Measurements from ENCODE around the gene ANKRD33B. TPM values are rescaled to one million over a fixed set of nuclear protein-coding genes. Genes with fewer than 3 reads are reported as not detected.
A peak's percentile ranks its signal among the peaks of the same experiment; 100 is the strongest.

Gene ANKRD33B
- total RNA-seq, 1 experiment from 2014 or later = 3.1 TPM

DNA sequence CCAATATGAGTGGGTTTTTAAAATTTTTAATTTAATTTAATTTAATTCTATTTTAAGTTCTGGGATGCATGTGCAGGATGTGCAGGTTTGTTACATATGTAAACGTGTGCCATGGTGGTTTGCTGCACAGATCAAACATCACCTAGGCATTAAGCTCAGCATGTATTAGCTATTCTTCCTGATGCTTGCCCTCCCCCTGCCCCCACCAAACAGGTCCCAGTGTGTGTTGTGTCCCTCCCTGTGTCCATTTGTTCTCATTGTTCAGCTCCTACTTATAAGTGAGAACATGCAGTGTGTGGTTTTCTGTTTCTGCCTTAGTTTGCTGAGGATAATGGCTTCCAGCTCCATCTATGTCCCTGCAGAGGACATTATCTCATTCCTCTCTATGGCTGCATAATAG is 35.0 kb upstream of the ANKRD33B start:
- CTCF ChIA-PET = interaction anchor here (0.7 to 3.0 kb wide), 13 partner anchors 8 to 100 kb away, joined by 3 to 19 read pairs (median 4); no protein-coding TSS in a partner anchor
- Mint-ChIP-seq H3K27me3 (ENCODE audit: insufficient read depth, unreplicated experiment) (no peaks in the 10 kb centered on the region), H3K4me3 (ENCODE audit: unreplicated experiment) (no peak overlapping the region), H3K4me1 (ENCODE audit: insufficient read depth, unreplicated experiment) (peaks cover 24% of the 10 kb centered on the region), H3K36me3 (ENCODE audit: insufficient read depth, unreplicated experiment) (no peaks in the 10 kb centered on the region), H3K9me3 (ENCODE audit: unreplicated experiment) (no peaks in the 10 kb centered on the region), H3K27ac (ENCODE audit: low read depth, unreplicated experiment) (peak overlapping the region; percentile 71)
- TF ChIP-seq, protein P1, sequence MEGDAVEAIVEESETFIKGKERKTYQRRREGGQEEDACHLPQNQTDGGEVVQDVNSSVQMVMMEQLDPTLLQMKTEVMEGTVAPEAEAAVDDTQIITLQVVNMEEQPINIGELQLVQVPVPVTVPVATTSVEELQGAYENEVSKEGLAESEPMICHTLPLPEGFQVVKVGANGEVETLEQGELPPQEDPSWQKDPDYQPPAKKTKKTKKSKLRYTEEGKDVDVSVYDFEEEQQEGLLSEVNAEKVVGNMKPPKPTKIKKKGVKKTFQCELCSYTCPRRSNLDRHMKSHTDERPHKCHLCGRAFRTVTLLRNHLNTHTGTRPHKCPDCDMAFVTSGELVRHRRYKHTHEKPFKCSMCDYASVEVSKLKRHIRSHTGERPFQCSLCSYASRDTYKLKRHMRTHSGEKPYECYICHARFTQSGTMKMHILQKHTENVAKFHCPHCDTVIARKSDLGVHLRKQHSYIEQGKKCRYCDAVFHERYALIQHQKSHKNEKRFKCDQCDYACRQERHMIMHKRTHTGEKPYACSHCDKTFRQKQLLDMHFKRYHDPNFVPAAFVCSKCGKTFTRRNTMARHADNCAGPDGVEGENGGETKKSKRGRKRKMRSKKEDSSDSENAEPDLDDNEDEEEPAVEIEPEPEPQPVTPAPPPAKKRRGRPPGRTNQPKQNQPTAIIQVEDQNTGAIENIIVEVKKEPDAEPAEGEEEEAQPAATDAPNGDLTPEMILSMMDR (IDR thresholded peaks at IDR 0.05; ENCODE audit: unreplicated experiment) = no peak
- intact Hi-C loops (cut with micrococcal nuclease) = loop anchor here (1.0 kb wide), 1 partner anchor 74 kb away; no protein-coding TSS in a partner anchor
- POLR2A ChIA-PET = interaction anchor here (0.6 to 1.7 kb wide), 12 partner anchors 11 to 75 kb away, joined by 3 to 5 read pairs (median 4); no protein-coding TSS in a partner anchor
- no TSS peak for BruUV-seq (replicated peaks)
- no peak for DNase-seq (ENCODE audit: unreplicated experiment)

DNA sequence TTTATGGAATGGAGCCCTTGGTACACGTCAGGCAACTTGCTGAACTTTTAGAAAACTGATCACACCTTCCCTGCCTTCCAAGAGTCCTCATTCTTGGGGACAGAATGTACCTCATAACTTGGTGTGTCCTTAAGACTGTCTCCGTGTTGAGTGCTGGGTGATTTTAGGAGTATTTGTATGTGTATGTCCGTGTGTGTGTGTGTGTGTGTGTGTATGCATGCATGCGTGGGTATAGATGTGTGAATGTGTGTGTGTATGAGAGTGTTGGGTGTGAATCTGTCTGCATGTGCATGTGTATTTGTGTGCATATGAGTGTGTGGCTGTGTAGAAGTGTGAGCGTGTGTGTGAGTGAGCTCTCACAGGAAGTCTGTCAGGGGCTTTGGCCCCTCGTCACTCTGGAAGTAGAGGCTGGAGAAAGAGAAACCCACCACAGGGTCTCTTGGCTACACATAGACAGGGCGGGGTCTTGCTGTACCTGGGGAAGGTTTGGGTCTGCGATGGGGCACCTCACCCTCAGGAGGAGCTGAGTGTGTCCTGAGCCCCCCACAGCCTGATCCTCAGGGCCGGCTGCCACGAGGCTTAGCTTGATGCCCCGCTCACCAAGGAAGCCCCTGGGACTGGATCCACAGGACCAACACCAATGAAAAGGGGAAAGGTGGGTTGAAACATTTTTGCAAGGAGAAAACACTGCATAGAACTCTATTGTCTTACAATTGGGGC is 33.1 kb upstream of the ANKRD33B start:
- POLR2A ChIA-PET = interaction anchor here (1.5 kb wide), 1 partner anchor 52 kb away, joined by 3 read pairs; no protein-coding TSS in a partner anchor
- no peak overlapping the region for H3K4me3 Mint-ChIP-seq (ENCODE audit: unreplicated experiment)
- TF ChIP-seq, protein P1 (IDR thresholded peaks at IDR 0.05; ENCODE audit: unreplicated experiment) = no peak
- BruUV-seq (replicated peaks) = no TSS peak
- no peaks in the 10 kb centered on the region for H3K9me3 Mint-ChIP-seq (ENCODE audit: unreplicated experiment)
- H3K4me1 Mint-ChIP-seq (ENCODE audit: insufficient read depth, unreplicated experiment) = peaks cover 14% of the 10 kb centered on the region
- no peak overlapping the region for H3K27ac Mint-ChIP-seq (ENCODE audit: low read depth, unreplicated experiment)
- no peaks in the 10 kb centered on the region for H3K36me3 Mint-ChIP-seq (ENCODE audit: insufficient read depth, unreplicated experiment)
- intact Hi-C loops (cut with micrococcal nuclease) = no loop called here
- DNase-seq (ENCODE audit: unreplicated experiment) = no peak
- CTCF ChIA-PET = interaction anchor here (1.3 to 3.0 kb wide), 3 partner anchors 20 to 97 kb away, joined by 4 to 19 read pairs (median 7); no protein-coding TSS in a partner anchor
- H3K27me3 Mint-ChIP-seq (ENCODE audit: insufficient read depth, unreplicated experiment) = no peaks in the 10 kb centered on the region

DNA sequence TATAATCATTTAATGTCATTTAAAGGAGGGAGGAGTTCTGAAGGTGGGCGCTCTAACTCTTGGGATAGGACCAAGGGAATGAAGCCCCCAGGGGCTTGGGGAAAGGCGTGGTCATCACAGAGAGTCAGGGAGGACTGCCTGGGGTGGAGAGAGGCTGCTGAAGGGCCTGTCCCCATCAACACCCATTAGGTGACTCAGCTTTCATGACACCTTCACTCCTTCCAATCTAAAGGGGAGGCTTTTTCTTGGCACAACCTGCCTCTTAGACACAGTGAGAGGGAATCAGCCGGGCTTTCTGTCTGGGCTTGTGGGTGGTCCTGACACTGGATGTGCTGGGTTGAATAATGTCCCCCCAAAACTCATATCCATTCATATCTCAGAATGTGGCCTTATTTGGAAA is 31.4 kb upstream of the ANKRD33B start:
- no peak for DNase-seq (ENCODE audit: unreplicated experiment)
- BruUV-seq (replicated peaks) = no TSS peak
- Mint-ChIP-seq H3K4me3 (ENCODE audit: unreplicated experiment) (no peak overlapping the region), H3K36me3 (ENCODE audit: insufficient read depth, unreplicated experiment) (no peaks in the 10 kb centered on the region), H3K27ac (ENCODE audit: low read depth, unreplicated experiment) (no peak overlapping the region), H3K9me3 (ENCODE audit: unreplicated experiment) (no peaks in the 10 kb centered on the region), H3K27me3 (ENCODE audit: insufficient read depth, unreplicated experiment) (no peaks in the 10 kb centered on the region), H3K4me1 (ENCODE audit: insufficient read depth, unreplicated experiment) (peaks cover 11% of the 10 kb centered on the region)
- POLR2A ChIA-PET = no interaction called here
- intact Hi-C loops (cut with micrococcal nuclease) = no loop called here
- CTCF ChIA-PET = no interaction called here
- TF ChIP-seq, protein P1 (IDR thresholded peaks at IDR 0.05; ENCODE audit: unreplicated experiment) = no peak

DNA sequence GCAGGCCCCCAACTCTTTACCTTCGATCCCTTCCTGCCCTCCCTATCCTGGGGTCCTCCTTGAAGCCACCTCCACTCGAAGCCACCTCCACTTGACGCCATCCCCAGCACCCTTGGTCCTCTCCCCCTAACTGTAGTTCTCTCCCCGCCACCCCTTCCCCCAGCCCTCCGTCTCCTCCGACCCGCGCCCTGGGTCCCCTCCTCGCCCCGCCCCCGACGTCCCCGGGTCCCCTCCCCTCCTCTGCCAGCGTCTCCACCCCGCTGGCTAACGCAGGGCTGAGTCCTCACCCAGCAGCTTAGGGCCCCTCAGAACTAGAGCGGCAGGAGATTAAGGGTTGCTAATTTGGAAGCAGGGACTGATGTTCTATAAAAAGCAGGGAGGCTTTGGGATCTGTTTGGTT is 30.6 kb upstream of the ANKRD33B start:
- DNase-seq (ENCODE audit: unreplicated experiment) = no peak
- CTCF ChIA-PET = interaction anchor here (0.6 kb wide), 1 partner anchor 1683 kb away, joined by 3 read pairs; no protein-coding TSS in a partner anchor
- POLR2A ChIA-PET = no interaction called here
- intact Hi-C loops (cut with micrococcal nuclease) = no loop called here
- H3K4me1 Mint-ChIP-seq (ENCODE audit: insufficient read depth, unreplicated experiment) = peaks cover 11% of the 10 kb centered on the region
- TF ChIP-seq, protein P1 (IDR thresholded peaks at IDR 0.05; ENCODE audit: unreplicated experiment) = no peak
- no peak overlapping the region for H3K4me3 Mint-ChIP-seq (ENCODE audit: unreplicated experiment)
- no peaks in the 10 kb centered on the region for H3K36me3 Mint-ChIP-seq (ENCODE audit: insufficient read depth, unreplicated experiment)
- no peaks in the 10 kb centered on the region for H3K9me3 Mint-ChIP-seq (ENCODE audit: unreplicated experiment)
- BruUV-seq (replicated peaks) = no TSS peak
- no peak overlapping the region for H3K27ac Mint-ChIP-seq (ENCODE audit: low read depth, unreplicated experiment)
- no peaks in the 10 kb centered on the region for H3K27me3 Mint-ChIP-seq (ENCODE audit: insufficient read depth, unreplicated experiment)
